GM19397 (cell line): ENCODE data around the gene KCNG2.

Source experiments
- ATAC-seq: cut with Tn5 transposase; IDR thresholded peaks from one replicate; pipeline ENCODE4 v1.9.1; 2021; ENCODE audit warnings: mild to moderate bottlenecking, moderate library complexity; ENCODE audit not compliant: unreplicated experiment

Gene KCNG2

GRCh38 chr18:79902075-79902474 is 104.3 kb downstream of the KCNG2 start:
- ATAC-seq: no peak

GRCh38 chr18:79902640-79903039 is 104.9 kb downstream of the KCNG2 start:
- ATAC-seq: no peak

GRCh38 chr18:79903071-79903635 is 105.4 kb downstream of the KCNG2 start:
- no peak for ATAC-seq

- no peak for ATAC-seq
Observed at GRCh38 chr18:79903787-79904356, 106.1 kb downstream of the KCNG2 start.

DNA sequence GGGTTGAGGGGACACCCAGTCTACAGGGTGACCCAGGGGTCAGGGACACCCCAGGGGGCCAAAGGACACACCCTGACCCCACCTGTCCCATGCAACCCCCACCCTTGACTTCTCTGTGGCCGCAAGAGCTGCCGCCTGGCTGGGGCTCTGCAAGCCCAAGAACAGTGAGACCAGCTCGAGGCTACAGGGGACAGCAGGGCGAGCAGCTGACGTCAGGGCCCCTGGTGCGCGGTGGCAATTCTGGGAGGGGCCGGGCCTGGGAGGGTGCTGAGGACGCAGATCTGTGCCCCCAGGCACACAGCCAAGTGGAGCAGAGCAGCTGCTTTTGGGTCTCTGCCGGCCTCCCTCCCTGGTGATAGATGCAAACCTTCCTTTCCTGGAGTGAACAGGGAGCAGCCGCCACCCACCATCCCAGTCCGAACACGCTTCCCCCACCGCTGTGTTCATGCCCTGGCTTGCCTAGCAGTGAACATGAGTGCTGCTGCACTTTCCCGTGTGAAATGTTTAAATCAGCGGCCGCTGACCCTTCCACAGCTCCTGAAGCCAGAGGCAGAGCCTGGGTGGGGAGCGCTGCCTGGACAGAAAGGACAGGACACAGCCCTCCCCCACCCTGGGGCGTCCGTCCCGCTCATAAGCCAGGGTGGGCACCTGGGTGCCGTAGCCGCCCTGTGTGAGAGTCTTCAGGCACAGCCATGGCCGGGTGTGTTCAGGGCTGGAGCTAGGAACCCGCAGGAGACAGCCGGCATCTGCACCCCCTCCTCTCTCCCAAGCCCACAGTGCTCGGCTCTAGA is 106.8 kb downstream of the KCNG2 start:
- no peak for ATAC-seq

DNA sequence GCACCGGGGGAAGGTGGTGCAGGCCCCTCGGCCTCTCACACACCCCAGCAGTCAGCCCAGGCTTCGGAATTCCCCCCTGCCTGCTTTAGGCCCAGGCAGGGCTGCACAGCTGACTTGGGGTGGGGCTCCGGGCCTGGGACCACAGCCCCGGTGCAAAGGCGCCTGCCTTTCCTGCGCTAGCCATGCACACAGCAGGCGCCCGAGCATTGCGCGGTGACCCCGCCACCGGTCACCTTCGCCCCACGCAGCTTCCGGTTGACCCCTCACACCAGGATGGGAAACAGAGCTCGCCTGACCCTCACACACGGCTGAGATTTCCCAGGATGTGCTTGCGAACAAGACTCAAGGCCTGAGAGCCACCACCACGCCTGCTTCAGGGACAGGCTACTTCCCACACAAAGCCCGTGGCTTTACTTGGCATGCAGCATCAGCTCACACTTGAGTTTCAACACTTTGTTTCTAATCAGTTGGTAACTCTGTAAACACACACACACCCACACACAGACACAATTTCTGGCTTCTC is 107.7 kb downstream of the KCNG2 start:
- ATAC-seq: no peak

GRCh38 chr18:79905993-79906392 is 108.3 kb downstream of the KCNG2 start:
- ATAC-seq: no peak

- no peak for ATAC-seq
Observed at GRCh38 chr18:79906706-79907105, 109.0 kb downstream of the KCNG2 start.

DNA sequence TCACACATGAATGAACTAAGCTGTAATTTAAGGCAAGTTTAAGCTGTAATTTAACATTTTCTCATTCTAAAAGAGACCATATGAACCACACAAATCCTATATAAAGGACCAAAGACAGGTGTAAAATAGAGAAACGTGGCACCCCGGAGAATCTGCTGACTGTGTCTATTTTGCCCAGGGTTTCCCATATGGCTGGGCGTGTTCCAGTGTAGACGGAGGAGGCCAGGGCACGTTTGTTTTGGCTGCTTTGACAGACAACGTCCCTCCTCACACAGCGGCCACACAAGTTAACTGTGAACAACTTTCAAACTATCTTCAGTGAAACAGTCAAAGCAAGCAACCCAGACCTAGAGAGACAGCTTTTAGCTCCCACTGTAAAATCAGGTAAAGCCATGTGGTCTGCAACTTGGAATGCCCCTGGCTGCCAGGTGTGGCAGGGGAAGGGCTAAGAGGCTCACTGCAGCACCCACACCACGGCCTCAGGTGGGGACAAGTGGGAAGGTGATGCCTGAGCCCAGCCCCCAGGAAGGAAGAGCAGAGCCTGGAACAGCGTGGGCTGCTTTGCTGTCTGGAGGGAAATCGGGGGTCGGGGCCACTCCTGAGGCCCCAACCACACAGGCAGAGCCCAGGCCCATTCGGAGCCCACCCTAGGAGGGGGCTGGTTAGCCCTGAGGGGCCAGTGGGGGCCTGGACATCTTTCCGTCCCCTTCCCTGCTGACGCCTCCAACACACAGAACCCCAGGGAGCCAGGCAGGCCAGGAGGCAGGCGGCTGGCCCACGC is 113.0 kb downstream of the KCNG2 start:
- no peak for ATAC-seq

DNA sequence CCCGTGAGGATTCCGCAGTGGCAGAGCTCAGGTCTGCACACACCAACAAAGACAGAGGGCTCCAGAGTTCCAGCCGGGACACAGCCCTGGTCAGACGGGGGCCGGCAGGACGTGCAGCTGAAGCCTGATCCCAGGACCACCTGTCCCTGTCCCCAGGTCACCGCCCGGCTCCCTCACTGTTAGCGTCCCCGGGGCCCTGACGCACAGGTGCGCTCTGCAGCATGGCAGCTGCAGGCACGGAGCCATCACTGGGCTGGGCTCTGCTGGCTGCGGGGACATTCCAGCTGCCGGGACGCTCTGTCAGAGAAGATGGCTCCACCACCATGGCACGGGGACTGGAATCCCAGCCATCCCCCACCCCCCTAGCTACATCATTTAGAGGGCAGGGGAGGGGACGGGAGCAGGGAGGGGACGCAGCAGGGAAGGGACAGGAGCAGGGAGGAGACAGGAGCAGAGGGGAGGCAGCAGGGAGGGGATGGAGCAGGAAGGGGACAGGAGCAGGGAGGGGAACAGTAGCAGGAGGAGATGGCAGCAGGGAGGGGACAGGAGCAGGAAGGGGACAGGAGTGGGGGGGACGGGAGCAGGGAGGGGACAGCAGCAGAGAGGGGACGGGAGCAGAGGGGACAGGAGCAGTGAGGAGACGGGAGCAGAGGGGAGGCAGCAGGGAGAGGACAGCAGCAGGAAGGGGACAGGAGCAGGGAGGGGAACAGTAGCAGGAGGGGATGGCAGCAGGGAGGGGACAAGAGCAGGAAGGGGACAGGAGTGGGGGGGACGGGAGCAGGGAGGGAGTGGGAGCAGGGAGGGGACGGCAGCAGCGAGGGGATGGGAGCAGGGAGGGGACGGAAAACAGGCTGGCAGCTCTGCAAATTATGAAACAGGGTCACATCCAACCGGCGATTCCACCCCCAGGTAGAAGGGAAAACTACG is 113.9 kb downstream of the KCNG2 start:
- no peak for ATAC-seq

GRCh38 chr18:79912409-79912991 is 114.8 kb downstream of the KCNG2 start:
- ATAC-seq: no peak

DNA sequence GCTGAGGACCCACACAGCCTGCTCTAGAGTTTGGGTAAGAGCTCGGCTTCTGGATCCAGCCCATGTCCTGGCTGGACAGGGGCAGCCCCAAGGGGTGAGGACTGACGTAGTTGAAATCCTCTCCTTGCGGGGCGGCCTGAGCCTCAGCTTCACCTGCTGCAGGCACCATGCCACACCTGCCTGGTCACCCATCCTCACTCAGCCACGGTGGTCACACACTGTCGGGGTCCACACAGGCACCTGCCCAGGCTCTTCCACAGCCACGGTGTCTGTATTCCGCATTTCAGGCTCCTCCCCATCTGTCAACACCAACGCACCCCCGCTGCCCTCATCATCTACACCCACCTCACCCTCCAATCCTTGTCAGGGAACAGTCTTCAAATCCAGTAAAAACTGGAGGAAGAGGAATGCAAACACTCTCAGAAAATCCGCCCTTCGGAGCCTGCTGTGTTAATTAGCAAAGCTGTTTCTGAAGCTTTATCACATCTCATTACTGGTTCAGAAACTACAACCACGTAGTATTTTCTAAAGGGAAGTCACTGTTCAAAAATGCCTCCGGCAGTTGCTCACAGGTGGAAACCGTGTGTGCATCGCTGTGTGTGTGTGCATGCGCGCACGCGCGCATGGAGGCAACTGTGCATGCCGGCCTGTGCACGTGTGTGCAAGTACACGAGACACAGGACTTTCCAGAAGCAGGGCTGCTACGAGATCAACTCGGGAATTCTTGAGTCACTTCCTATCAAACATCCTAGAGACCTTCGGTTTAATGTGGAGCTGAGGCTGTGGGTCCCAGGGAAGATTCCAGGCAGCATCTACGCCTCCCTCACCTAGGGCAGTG is 115.5 kb downstream of the KCNG2 start:
- ATAC-seq: no peak

- no peak for ATAC-seq
Observed at GRCh38 chr18:79914614-79915160, 116.9 kb downstream of the KCNG2 start.

DNA sequence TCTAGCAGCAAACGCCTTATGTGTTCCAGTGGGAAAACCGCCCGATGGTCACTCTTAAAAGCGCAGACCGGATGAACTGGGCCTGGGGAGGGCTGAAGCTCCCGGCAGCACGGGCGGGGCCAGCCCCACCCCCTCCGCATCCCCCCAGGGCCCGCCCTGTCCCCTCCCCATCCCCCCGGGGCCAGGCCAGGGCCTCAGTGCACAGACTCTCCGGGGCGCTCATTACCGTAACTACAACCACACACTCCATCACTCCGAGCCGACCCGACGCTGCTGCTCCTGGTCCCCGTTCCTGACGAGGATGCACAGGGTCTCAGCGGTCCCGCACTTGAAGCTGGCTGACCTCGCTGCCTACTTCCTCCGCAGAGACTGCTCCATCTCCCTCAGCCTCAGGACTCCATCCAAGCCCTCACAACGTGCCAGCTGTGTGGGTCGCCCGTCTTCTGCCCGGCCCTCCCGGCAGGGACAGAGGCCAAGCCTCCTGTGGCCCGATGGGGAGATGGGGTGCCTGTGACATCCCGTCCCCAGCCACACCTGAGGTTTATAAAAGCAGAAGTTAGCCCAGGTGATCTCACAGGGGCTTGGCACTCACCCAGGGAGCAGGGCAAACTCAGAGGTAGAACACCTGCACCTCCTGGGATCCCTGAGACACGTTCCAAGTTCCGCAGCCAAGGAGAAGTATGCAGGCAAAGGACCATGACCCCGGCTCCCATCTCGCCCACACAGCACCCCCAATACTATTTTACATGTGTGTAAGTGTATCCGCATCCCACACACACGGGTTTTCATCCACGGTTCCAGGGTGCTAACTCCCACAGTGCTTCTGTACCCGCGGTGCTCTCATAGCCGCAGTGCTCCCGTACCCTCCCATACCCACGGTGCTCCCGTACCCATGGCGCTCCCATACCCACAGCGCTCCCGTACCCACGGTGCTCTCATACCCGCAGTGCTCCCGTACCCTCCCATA is 117.7 kb downstream of the KCNG2 start:
- no peak for ATAC-seq

DNA sequence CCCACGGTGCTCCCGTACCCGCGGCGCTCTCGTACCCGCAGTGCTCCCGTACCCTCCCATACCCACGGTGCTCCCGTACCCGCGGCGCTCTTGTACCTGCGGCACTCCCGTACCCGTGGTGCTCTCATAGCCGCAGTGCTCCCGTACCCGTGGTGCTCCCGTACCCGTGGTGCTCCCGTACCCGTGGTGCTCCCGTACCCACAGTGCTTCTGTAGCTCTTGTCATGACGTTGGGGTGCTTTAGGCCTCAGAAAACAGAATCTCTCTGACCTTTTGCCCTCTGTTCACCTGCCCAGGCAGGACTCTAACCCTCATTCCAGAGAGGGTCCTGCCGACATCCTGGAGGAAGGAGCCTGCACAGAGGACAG is 118.4 kb downstream of the KCNG2 start:
- no peak for ATAC-seq

- ATAC-seq: no peak
Observed at GRCh38 chr18:79916546-79917168, 118.9 kb downstream of the KCNG2 start.

GRCh38 chr18:79917169-79917852 is 119.6 kb downstream of the KCNG2 start:
- no peak for ATAC-seq
